Measurements from ENCODE around the gene FLAD1.
A peak's percentile ranks its signal among the peaks of the same experiment; 100 is the strongest.

Gene FLAD1

DNA sequence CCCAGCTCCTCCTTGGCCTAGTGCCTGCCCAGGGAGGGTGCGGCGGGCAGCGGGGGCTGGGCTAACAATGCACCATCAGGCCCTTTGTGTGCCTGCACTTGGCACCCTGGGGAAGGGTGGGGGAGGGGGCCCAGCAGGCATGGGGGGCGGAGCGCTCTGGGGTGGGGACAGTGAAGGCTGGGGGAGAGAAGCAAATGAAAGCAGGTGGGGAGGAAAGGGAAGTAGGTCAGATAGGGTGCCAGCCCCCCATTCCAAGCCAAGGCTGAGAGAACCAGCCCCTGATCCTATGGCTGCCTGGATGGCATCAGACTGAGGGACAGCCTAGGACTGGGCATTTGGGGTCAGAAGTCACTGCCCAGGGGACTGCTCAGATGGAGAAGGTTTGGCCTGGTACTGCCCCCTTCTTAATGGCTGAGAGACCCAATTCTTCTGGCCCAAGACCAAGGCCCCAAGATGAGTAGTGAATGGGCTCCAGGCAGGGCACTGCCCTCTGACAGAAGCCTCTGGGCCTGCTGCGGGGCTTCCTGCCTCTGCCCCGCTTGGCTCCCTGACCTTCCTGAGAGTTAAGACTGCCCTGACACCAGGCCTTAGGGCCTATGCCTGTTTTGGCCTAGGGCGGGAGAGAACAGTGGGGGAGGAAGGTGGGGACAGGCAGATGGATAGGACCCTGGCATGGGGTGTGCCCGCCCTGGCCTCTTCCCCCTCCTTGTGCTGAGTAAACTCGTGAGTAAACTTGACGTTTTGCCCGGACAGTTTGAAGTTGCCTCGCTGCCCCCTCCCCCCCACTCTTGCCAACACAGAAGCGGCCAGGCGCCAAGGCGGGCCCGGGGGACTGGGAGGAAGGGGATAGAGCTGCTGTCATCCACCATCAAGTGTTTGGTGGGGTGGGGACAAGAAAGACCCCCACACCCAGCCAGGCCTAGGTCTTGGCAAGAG lies 22.2 kb downstream of the FLAD1 start:
- no peak for DNase-seq

DNA sequence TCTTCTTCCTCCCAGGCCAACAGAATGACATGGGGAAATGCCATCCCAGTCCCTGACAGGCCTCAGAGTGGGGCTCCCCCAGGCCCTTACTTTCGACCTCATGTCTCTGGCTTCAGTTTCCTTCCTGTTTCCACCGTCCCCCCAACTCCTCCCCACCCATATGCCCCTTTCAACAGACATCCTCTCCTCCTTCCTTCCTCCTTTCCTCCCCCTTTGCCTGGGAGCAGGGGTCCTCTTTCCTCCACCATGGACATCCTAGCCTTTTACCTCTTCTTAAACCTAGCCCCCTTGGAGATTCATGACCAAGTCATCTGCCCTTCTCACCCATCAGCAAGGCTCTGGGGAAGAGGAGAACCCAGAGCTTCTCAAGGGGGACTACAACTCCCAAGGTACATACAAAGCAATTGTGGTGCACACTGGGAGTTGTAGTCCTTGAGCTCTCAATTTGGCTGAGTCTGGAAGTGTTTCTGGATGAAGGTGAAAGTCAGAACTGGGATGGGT lies 23.5 kb downstream of the FLAD1 start:
- DNase-seq = no peak

DNA sequence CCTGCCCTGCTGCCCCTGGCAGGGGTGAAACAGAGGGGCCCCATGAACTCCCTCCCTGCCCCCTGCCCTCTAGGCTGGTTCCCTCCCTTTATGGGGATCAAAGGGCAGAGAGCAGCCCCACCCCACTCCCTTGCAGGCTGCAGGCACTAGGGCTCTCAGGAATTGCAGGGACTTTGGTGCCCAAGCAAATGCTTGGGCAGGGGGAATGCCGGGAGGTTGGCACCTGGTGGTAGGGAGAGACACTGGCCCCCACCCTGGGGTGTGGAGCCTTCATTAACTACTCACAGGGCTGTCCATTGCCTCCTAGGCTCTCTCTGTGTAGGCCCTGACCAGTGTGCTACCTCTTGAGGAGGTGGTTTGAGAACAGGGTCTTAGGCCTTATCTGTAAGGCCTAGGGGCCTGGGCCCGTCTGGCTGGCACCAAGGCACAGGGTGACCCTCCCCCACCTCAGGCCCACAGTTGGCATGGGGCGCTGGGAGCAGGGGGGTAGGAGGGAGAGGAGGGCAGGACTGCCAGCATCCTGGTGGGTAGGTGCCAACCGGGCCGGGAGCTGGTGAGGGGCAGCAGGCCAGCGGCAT lies 24.2 kb downstream of the FLAD1 start:
- no peak for DNase-seq

DNA sequence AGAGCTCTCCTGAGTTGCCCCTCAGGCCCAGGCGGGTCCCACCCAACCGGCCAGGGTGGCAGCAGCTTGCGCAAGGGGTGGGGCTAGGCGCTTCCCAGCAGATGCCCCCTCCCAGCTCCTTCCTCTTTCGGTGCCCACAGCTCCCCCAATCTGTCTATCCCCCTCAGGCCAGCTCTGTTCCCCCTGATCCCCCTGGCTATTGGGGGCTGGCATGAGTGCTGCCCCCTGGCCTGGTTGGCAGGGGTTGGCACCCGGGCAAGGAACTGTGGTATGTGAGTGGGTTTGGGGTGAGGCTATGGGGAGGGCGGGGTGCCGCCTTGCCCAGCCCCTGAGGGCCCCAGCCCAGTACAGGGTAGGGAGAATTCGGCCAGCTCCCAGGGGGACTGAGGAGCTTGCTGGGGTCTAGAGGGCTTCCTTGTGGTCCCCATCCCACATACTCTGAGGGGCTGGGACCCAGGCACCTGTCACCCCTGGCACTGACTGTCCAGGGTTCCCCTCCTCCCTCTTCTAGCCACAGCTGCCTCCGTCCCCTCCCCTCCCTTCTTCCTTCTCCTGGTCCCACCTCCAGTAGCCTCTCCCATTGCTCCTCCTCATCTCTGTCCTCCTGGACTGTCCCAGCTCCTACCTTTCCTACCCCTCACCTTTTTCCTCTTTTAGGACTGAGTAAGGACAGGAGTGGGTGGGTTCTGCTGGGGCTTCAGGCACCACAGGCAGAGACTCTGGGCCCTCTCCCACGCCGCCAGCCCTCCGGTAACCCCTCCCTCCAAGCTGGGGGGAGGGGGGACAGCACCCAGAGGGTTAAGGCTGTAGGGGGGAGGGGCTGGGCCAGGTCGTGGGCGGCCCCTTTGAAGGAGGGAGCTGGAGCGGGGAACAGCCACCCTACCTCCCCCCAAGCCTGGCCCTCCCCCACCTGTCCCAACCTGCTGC lies 25.1 kb downstream of the FLAD1 start:
- DNase-seq = no peak

DNA sequence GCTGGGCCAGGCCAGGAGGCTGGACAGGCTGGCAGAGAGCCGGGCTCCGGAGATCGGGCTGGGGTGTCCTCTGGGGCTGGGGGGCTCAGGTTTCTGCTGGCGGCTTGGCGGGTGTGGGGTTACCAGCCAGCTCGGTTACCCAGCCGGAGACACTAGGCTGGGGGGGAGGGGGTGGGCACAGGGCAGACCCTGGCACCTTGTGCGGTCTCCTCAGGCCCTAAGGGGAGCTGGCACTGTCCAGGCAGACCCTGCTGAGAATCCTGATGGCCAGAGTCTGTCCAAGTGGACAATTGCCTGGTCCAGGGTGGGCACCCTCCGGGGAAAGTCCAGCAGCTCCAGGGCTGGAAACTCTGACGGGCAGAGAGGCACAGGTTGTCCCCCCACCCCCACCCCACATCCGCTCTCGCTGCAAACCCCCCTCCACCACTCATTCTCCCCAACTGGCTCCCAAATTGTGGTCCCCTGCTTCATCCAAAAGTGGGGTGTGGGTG lies 26.1 kb downstream of the FLAD1 start:
- no peak for DNase-seq

DNA sequence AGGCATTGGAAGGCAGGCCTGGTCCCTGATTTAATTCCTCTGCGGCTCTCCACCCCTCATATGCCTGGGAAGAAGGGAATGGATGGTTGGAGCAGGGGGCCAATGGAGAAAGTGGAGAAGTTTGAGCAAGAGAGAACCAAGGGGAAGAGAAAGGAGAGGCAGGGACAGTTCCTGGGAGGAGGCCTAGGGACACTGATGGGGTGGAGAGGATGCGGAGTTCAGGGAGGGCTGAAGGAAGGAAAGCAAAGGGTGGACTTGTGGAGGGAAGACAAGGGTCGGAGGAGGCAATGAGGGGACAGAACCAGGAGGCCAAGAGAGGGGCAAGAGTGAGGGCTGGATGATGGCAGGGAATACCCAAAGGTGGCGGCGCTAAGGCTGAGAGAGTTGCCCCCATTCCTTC lies 26.6 kb downstream of the FLAD1 start:
- DNase-seq = no peak

DNA sequence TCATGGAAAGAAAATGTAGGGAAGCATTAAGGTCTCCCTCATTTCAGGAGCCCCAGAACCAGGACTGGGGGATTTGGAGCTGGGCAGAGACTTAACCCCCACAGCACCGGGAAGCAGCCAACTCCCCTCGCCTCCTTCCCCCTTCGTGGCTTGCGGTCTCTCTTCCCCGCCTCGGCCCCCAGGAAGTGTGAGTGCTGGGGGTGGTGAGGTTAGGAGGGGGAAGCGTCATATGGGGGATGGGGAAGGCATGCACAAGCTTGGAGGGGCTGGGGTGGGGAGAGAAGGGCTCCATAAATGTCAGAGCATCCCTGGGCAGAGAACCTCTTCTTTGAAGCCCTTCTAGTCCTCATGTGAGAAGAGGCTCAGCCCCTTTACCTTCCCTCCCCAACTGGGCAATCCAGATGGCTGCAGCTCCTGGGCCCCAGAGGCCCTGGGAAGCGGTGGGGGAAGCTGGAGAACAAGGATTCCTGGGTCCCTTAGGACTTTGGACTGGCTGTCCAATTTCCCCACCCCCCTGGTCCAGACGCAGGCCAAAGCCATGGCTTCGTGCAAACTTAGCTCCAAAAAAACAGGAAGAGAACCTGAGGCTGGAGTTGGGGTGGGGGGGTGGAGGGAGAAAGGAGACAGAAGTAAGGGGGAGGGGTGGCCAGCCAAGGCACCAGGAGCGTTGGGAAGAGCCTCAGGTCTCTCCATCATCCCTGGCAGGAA lies 27.2 kb downstream of the FLAD1 start:
- no peak for DNase-seq

DNA sequence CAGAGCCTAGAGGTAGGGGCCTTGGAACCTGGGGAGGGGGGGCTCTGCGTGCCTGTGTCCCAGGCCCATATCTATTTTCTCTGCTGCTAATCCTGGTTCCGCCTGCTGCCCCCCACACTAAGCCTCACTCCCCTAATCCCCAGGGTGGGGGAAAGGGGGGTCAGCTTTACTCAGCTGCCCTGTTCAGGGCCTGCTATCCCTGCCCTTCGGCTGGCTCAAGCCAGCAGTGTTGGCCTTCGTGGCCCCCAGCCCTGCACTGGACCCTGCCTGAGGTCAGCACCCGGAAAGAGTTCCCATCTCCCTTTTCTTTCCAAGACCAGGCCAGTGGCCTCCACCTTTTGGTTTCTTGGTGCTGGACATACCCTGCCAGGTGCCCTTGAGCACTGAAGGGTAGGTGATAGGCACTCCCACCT lies 27.9 kb downstream of the FLAD1 start:
- DNase-seq = no peak

DNA sequence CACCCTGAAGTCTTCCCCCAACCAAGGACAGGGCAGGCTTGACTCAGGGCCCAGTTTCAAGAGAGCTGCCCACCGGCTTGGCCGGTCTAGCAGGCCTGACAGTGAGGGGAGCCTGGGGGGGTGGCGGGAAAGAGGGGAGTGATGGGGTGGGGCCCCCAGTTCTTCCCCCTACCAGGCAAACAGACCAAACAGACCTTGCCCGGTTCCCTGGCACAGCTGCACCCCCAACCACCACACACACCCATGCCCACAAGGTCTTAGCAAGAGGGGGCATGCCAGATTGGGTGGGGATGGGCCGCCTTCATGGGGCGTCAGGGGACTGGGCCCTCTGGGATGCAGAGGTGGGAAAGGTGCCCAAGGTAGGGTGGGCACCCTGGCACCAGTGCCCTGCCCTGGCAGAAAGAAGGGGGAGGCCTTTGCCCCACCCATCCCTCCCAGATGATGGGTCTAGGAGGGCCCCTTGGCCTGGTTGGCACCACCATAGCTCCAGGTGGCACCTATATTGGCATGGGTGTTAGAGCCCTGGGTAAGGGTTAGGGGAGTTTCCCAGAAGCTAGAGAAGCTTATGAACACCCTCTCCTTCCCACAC lies 28.4 kb downstream of the FLAD1 start:
- no peak for DNase-seq

DNA sequence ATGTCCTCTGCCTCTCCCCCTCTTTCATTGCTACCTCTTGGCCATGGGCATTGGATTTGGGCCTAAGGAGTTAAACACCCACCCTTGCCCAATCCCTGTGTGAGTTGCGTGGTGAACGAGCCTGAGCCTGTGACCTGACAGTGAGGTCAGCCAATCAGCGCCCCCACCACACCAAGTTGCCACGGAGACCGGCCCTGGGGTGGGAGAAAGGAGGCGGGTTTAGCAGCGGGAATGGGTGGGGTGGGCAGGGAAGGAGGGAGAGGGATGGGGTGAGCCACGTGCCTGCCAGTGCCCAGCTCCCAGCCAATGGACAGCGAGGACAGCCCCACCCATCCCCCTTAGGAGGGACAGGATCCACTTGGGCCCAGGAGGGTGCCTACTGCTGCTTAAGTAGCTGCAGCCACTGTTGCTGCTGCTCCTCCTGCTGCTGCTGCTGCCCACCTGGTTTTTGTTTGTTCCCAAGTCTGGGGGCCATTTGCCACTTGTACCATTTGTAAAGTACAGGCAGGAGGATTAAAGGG lies 28.9 kb downstream of the FLAD1 start:
- no peak for DNase-seq

DNA sequence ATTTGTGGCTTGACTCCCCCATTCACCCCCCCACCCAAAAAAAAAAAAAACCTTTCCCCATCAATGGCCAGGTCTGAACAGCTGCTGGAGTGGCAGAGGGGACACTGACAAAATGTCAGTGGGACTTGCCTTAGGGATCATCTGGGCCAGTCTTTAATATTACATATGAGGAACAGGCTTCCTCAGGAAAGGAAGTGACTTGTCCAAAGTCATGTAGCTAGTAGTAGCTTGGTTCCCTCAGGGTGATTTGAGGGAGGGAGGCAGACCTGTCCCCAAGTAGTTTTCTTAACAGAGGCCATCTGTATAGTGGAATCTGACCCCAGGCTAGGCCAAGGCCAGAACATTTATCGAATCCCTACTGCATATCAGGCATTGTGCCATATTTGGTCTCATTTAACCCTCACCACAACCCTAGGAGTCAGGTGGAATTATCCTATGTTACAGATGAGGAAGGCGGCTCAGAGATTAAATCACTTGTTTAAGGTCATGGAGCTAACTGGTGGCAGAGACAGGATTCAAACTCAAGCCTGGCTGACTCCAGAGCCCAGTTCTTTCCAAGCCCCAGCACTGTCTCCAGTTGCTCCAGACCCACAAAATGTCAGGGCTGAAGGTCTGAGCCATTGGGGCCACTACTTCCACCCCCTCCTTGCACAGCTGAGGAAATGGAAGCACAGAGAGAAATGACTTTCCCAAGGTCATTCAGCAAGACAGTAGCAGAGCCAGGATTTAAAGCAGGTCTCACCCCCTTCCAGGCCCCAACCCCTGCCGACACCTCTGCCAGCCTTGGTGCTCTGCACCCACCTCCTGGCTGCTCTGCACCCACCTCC lies 29.8 kb downstream of the FLAD1 start:
- no peak for DNase-seq

DNA sequence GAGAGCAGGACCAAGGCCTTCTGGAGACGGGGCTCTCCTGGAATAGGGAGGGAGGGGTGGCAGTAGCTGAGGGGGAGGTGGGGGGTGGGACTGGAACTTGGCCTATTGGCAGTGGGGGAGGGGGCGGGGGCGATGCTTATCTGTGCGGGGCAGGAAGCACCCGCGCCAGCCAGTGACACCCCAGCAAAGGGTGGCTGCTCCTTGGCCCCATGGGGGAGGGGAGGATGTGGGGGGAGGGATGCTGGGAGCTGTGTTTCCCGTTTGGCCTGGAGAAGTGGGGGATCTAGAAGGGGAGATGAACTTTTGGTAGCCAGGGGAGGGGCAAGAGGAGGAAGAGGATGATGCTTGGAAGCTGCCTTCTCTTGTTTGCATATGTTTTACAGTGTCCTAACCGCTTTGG lies 30.5 kb downstream of the FLAD1 start:
- no peak for DNase-seq

DNA sequence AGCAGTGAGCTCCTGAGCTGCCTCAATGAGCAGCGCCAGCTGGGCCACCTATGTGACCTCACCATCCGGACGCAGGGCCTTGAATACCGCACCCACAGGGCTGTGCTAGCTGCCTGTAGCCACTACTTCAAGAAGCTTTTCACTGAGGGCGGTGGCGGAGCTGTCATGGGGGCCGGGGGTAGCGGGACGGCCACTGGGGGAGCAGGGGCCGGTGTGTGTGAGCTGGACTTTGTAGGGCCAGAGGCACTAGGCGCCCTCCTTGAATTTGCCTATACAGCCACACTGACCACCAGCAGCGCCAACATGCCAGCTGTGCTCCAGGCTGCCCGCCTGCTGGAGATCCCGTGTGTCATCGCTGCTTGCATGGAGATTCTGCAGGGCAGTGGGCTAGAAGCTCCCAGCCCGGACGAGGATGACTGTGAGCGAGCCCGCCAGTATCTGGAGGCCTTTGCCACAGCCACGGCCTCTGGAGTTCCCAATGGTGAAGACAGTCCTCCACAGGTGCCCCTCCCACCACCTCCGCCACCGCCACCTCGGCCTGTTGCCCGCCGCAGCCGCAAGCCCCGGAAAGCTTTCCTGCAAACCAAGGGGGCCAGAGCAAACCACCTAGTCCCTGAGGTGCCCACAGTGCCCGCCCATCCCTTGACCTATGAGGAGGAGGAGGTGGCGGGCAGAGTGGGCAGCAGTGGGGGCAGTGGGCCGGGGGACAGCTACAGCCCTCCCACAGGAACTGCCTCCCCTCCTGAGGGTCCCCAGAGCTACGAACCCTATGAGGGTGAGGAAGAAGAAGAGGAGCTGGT lies 31.8 kb downstream of the FLAD1 start:
- DNase-seq = no peak

DNA sequence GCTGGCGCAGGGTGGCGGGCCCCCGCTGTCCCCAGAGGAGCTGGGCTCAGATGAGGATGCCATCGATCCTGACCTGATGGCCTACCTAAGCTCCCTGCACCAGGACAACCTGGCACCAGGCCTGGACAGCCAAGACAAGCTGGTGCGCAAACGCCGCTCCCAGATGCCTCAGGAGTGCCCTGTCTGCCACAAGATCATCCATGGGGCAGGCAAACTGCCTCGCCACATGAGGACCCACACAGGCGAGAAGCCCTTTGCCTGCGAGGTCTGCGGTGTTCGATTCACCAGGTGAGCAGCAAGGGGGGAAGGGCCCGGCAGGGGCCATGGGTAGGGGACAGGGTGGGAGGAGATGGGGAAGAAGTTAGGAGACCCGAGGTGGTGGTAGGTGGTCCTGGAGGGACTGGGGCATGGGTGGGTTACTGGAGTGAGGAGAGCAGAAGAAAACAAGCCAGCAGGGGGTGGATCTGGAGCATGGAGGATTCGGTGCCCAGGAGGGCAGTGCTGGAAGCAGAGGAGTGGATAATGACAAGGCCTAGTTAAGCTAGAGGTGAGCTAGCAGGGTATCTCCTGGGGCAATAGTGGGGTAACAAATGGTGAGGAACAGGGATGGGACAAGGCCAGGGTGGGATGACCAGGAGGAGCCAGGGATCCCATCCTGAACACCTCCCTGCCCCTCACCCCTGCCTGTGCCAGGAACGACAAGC lies 32.5 kb downstream of the FLAD1 start:
- DNase-seq = no peak

DNA sequence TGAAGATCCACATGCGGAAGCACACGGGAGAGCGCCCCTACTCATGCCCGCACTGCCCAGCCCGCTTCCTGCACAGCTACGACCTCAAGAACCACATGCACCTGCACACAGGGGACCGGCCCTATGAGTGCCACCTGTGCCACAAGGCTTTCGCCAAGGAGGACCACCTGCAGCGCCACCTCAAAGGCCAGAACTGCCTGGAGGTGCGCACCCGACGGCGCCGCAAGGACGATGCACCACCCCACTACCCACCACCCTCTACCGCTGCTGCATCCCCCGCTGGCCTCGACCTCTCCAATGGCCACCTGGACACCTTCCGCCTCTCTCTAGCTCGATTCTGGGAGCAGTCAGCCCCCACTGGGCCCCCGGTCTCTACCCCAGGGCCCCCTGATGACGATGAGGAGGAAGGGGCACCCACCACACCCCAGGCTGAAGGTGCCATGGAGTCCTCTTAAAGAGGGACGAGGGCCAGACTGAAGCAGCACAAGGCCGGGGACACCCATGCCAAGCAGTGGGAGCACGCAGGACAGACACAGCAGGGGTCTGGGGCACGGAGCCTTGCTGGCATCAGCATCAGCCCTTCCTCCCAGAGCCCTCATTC lies 33.2 kb downstream of the FLAD1 start:
- no peak for DNase-seq

DNA sequence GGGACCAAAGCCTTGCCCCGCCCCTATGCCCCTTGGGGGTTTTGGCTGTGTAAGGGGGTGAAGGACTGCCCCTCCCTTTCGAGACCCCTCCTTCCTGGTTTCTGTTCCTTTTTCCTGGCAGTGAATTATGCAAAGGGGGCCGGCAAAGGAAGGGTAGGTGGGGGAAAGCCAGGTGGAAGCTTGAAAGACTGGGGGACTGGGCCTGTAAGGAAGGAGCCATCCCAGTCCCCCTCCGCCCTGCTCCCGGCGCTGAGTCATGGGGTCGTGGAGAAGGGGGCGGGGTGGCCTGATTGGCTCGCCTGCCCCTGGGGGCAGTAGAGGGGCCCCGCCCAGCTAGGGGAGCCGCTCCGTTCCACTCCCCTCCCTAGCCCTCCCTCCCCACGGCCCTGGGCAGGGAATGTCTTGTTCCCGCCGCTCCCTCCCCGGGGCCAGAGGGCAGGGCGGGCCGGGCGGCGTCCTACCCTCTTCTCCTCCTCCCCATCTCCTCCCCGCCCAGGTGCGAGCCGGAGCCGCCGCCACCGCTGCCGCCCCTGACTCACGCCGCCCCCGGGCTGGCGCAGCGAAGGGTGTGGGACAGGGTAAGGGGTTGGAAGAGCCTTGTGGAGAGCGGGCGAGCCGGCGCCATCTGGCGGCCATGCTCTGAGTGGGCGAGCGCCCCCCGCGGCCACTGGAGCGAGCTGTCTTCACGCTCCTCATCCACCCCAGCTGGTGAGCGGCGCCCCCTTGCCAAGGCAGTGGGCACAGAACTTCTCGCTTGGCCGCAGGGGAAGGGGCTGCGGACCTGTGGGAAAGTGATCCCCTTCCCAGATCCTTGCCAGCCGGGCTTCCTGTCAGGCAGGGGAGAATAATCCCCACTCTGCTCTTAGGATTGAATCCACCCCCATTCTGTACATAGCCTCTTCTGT lies 34.1 kb downstream of the FLAD1 start:
- peak; percentile 56 for DNase-seq

DNA sequence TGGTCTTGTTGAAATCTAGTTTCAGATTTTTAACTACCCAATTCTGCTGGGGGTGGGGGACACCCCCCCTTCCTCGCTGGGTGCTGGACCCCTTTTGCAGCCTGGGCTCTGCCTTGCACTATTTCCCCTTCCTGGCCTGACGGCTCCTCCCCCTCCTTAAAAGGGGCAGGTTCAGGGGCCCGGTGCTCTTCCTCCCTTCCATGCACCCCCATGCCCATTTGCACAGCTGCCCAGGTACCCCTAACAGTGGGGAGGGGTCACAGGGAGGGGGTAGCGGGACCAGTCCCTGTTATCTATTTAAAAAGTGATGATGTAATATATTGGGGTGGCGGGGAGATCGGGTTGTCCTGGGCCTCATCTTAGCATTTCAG lies 34.8 kb downstream of the FLAD1 start:
- no peak for DNase-seq

Measured in GOT3 (cell line).